ENCODE measurements around the gene WNT7A.

Gene WNT7A

DNA sequence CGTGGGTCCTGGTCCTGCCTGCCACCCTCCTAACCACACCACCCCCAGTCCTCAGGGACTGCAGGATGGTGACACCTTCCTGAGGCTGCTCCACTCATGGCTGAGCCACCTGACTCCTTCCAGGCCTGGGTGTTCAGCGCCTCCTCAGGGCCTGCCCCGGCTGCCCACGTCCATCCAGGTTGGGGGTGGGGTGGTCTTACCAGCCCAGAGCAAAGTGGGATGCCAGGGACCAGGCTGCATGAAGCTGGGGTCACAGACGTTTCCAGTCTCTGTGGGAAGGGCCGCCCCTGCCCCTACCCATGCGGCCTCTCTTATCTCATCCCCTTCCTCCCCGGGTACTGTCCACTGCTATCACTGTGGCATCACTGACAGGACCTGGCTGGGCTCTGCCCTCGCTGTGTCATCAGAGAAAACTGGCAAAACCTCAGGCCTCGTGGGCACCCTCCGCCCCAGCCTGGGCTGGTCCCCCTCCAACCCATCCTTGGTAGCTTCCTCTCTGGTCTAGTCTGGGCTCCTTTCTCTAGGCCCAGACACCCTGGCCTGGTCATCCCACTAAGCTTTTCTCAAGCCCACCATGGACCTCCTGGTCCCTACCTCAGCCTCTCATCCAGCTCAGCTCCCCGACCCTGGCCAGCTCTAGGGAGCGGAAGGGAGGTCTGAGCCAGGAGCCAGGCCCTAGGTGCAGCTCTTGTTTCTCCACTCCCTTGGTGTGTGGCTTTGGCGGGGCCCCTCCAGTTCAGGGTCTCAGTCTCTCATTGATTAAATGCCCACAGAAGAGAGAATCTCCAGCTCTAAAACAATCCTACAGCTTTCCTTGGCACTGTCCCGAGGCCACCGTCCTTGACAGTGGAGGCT lies 32.9 kb downstream of the WNT7A start:
- Histone ChIP-seq H3K27me3 (replicated peaks; ENCODE audit: control insufficient read depth, insufficient read depth, low read length, poor library complexity, severe bottlenecking) (no peaks in the 10 kb centered on the region), H3K9me3 (ENCODE audit: control insufficient read depth, low read length) (no peaks in the 10 kb centered on the region)

DNA sequence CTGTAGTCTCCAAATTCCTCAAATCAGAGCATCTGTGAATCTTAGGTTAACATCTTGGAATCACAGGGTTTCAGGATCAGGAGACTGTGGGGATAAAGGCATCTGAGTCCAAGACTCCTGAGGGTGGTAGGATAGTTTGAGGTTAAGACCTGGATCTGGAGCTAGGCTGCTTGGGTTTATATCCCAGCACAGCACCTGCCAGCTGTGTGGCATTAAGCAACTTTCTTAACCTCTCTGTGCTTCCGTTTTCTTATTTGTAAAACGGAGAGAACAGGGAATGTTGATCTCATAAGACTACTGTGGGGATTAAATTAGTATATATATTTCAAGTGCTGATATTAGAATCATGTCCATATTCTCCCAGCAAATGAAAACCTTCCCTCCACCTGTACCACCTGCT lies 33.6 kb downstream of the WNT7A start:
- H3K9me3 ChIP-seq (ENCODE audit: control insufficient read depth, low read length) = no peaks in the 10 kb centered on the region
- no peaks in the 10 kb centered on the region for H3K36me3 ChIP-seq (ENCODE audit: control insufficient read depth, insufficient read depth, low read length)
- H3K4me3 ChIP-seq (ENCODE audit: insufficient read depth, low read depth, low read length, poor library complexity, severe bottlenecking) = no peak overlapping the region
- DNase-seq = no peak
- H3K27me3 ChIP-seq (replicated peaks; ENCODE audit: control insufficient read depth, insufficient read depth, low read length, poor library complexity, severe bottlenecking) = no peaks in the 10 kb centered on the region
- peaks cover 4% of the 10 kb centered on the region for H3K4me1 ChIP-seq (ENCODE audit: control insufficient read depth, insufficient read depth, low read length, poor library complexity, severe bottlenecking)
- no peak overlapping the region for H3K27ac ChIP-seq (ENCODE audit: insufficient read depth, low read length, poor library complexity, severe bottlenecking)

More for the DNA sequence above, 32.9 kb downstream of the WNT7A start:
- no peak overlapping the region for H3K27ac ChIP-seq (ENCODE audit: insufficient read depth, low read length, poor library complexity, severe bottlenecking)
- no peak for DNase-seq
- H3K4me1 ChIP-seq (ENCODE audit: control insufficient read depth, insufficient read depth, low read length, poor library complexity, severe bottlenecking) = peaks cover 4% of the 10 kb centered on the region
- no peaks in the 10 kb centered on the region for H3K36me3 ChIP-seq (ENCODE audit: control insufficient read depth, insufficient read depth, low read length)
- no peak overlapping the region for H3K4me3 ChIP-seq (ENCODE audit: insufficient read depth, low read depth, low read length, poor library complexity, severe bottlenecking)

DNA sequence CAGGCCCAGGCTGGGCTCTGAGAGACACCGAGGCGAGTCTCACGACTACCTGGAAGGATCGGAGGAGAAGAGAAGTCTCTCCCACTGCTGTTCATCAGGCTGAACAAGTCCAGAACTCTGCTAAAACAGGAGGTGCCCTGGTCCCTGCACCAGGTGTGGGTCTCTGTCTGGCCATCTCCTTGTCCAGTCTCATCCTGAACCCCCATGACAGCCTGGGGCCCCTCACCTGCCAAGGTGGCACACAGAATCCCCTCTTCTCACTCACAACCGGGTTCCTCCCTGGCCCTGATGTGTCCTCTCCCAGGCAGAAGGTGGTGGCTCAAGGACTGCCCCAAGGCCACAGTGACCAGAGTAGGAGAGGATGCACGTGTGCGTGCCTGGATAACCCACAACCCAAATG lies 34.1 kb downstream of the WNT7A start:
- no peak overlapping the region for H3K27ac ChIP-seq (ENCODE audit: insufficient read depth, low read length, poor library complexity, severe bottlenecking)
- H3K4me1 ChIP-seq (ENCODE audit: control insufficient read depth, insufficient read depth, low read length, poor library complexity, severe bottlenecking) = peaks cover 4% of the 10 kb centered on the region
- DNase-seq = no peak
- no peaks in the 10 kb centered on the region for H3K27me3 ChIP-seq (replicated peaks; ENCODE audit: control insufficient read depth, insufficient read depth, low read length, poor library complexity, severe bottlenecking)
- no peak overlapping the region for H3K4me3 ChIP-seq (ENCODE audit: insufficient read depth, low read depth, low read length, poor library complexity, severe bottlenecking)
- no peaks in the 10 kb centered on the region for H3K36me3 ChIP-seq (ENCODE audit: control insufficient read depth, insufficient read depth, low read length)
- no peaks in the 10 kb centered on the region for H3K9me3 ChIP-seq (ENCODE audit: control insufficient read depth, low read length)

DNA sequence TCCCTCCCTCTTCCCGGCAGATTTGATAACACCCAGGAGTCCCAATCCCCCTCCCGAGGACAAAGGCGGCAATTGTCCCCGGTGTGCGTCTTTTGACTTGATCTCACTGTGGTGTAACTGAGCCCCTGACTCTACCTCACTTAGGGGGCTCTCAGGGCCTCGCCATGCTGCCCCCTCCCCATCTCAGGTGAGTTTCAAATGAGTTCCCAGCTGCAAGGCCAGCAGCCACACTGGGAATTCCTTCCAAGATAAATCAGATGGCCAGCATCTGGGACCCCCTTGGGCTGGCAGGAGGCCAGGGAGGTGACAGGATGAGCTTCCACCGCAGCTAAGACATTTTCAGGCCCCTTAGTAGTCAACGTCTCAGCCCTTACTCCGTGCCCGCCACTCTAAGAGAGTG lies 35.0 kb downstream of the WNT7A start:
- no peaks in the 10 kb centered on the region for H3K27me3 ChIP-seq (replicated peaks; ENCODE audit: control insufficient read depth, insufficient read depth, low read length, poor library complexity, severe bottlenecking)
- no peaks in the 10 kb centered on the region for H3K36me3 ChIP-seq (ENCODE audit: control insufficient read depth, insufficient read depth, low read length)
- no peaks in the 10 kb centered on the region for H3K9me3 ChIP-seq (ENCODE audit: control insufficient read depth, low read length)
- H3K4me3 ChIP-seq (ENCODE audit: insufficient read depth, low read depth, low read length, poor library complexity, severe bottlenecking) = no peak overlapping the region
- no peak for DNase-seq
- peaks cover 4% of the 10 kb centered on the region for H3K4me1 ChIP-seq (ENCODE audit: control insufficient read depth, insufficient read depth, low read length, poor library complexity, severe bottlenecking)
- no peak overlapping the region for H3K27ac ChIP-seq (ENCODE audit: insufficient read depth, low read length, poor library complexity, severe bottlenecking)

DNA sequence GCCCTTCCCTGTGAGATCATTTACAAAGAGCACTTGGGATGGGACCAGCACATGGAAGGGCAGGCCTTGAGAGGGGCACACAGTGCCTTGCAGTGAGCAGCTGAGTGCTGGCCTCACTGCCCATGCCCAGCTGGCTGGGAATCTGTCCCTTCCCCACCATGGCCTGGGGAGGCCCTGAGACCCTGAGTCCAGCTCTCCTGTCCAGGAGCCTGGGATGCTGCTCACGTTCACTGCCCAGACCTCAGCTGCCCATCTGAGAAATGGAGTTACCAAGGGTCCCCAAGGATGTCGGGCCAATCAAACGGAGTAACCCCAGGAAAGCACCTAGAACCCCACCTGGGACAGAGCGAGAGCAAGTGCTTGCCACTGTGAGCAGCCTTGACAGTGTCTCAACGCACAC lies 35.6 kb downstream of the WNT7A start:
- Histone ChIP-seq H3K27me3 (replicated peaks; ENCODE audit: control insufficient read depth, insufficient read depth, low read length, poor library complexity, severe bottlenecking) (no peaks in the 10 kb centered on the region), H3K9me3 (ENCODE audit: control insufficient read depth, low read length) (no peaks in the 10 kb centered on the region), H3K36me3 (ENCODE audit: control insufficient read depth, insufficient read depth, low read length) (no peaks in the 10 kb centered on the region), H3K4me3 (ENCODE audit: insufficient read depth, low read depth, low read length, poor library complexity, severe bottlenecking) (no peak overlapping the region), H3K27ac (ENCODE audit: insufficient read depth, low read length, poor library complexity, severe bottlenecking) (no peak overlapping the region), H3K4me1 (ENCODE audit: control insufficient read depth, insufficient read depth, low read length, poor library complexity, severe bottlenecking) (peaks cover 4% of the 10 kb centered on the region)
- no peak for DNase-seq

DNA sequence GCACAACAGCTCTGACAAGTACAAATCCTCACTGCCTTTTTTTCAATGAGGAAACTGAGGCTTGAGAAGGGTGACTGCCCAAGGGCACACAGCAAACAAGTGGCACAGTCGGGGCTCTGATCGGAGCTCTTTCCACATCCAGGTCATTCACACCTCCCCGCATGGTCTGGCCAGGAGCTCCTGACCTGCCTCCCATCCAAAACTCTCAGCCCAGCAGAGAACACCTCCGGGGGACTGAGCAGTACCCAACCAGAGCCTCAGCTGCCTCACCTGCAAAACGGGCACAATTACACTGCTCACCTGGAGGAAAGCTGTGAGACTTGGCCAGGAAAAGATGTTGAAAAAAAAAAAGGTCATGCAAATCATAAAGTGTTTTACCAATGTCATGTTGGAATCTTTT lies 36.5 kb downstream of the WNT7A start:
- no peak overlapping the region for H3K27ac ChIP-seq (ENCODE audit: insufficient read depth, low read length, poor library complexity, severe bottlenecking)
- peaks cover 4% of the 10 kb centered on the region for H3K4me1 ChIP-seq (ENCODE audit: control insufficient read depth, insufficient read depth, low read length, poor library complexity, severe bottlenecking)
- H3K36me3 ChIP-seq (ENCODE audit: control insufficient read depth, insufficient read depth, low read length) = no peaks in the 10 kb centered on the region
- no peaks in the 10 kb centered on the region for H3K9me3 ChIP-seq (ENCODE audit: control insufficient read depth, low read length)
- DNase-seq = no peak
- H3K27me3 ChIP-seq (replicated peaks; ENCODE audit: control insufficient read depth, insufficient read depth, low read length, poor library complexity, severe bottlenecking) = no peaks in the 10 kb centered on the region
- H3K4me3 ChIP-seq (ENCODE audit: insufficient read depth, low read depth, low read length, poor library complexity, severe bottlenecking) = no peak overlapping the region

DNA sequence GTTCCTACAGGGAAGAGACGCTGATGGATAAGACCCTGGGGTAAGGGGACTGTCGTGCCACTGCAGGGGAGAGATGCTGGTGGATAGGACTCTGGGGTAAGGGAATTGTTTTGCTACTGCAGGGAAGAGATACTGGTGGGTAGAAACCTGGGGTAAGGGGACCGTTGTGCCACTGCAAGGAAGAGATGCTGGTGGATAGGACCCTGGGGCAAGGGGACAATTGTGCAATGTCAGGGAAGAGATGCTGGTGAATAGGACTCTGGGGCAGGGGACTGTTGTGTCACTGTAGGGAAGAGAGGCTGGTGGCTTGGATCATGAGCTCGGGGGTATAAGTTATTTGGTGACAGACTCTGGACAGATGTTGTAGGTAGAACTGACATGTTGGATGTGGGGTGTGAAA lies 37.6 kb downstream of the WNT7A start:
- no peaks in the 10 kb centered on the region for H3K27me3 ChIP-seq (replicated peaks; ENCODE audit: control insufficient read depth, insufficient read depth, low read length, poor library complexity, severe bottlenecking)
- H3K4me3 ChIP-seq (ENCODE audit: insufficient read depth, low read depth, low read length, poor library complexity, severe bottlenecking) = no peak overlapping the region
- DNase-seq = no peak
- peaks cover 4% of the 10 kb centered on the region for H3K4me1 ChIP-seq (ENCODE audit: control insufficient read depth, insufficient read depth, low read length, poor library complexity, severe bottlenecking)
- H3K36me3 ChIP-seq (ENCODE audit: control insufficient read depth, insufficient read depth, low read length) = no peaks in the 10 kb centered on the region
- no peaks in the 10 kb centered on the region for H3K9me3 ChIP-seq (ENCODE audit: control insufficient read depth, low read length)
- no peak overlapping the region for H3K27ac ChIP-seq (ENCODE audit: insufficient read depth, low read length, poor library complexity, severe bottlenecking)

DNA sequence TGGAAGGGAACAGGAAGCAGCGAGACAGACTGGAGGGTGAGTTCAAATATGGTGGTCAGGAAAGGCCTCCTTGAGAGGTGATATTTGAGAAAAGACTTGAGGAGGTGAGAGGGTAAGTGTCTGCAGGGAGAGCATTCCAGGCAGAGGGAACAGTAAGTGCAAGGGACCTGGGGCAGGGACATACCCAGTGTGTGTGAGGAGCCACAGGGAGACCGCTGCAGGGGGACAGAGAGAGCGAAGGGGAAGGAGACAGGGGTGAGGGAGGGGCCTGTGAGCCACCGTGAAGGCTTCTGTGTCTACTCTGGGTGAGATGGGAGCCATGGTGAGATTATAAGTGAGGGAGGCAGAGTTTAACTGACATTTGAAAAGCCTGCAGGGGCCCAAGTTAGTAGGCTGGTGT lies 38.0 kb downstream of the WNT7A start:
- Histone ChIP-seq H3K4me1 (ENCODE audit: control insufficient read depth, insufficient read depth, low read length, poor library complexity, severe bottlenecking) (peaks cover 4% of the 10 kb centered on the region), H3K27ac (ENCODE audit: insufficient read depth, low read length, poor library complexity, severe bottlenecking) (no peak overlapping the region), H3K27me3 (replicated peaks; ENCODE audit: control insufficient read depth, insufficient read depth, low read length, poor library complexity, severe bottlenecking) (no peaks in the 10 kb centered on the region), H3K36me3 (ENCODE audit: control insufficient read depth, insufficient read depth, low read length) (no peaks in the 10 kb centered on the region), H3K4me3 (ENCODE audit: insufficient read depth, low read depth, low read length, poor library complexity, severe bottlenecking) (no peak overlapping the region), H3K9me3 (ENCODE audit: control insufficient read depth, low read length) (no peaks in the 10 kb centered on the region)
- DNase-seq = no peak

DNA sequence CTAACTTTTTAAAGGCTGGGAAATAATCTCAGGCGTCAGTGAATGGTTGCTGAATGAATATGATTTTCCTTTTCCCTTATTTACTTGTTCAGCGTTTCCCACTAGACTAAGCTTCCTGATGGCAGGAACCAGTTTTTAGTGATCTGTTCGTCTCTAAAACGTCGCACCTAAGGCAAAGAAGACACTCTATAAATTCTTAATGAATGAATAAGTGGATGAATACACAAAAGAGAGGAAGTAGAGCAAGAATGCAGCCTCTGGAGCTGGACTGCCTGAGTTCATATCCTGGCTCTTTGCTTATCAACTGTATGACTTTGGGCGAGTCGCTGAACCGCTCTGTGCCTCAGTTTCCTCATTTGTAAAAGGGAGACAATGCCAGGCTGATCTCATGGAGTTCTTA lies 38.7 kb downstream of the WNT7A start:
- Histone ChIP-seq H3K27ac (ENCODE audit: insufficient read depth, low read length, poor library complexity, severe bottlenecking) (no peak overlapping the region), H3K36me3 (ENCODE audit: control insufficient read depth, insufficient read depth, low read length) (no peaks in the 10 kb centered on the region), H3K4me3 (ENCODE audit: insufficient read depth, low read depth, low read length, poor library complexity, severe bottlenecking) (no peak overlapping the region), H3K27me3 (replicated peaks; ENCODE audit: control insufficient read depth, insufficient read depth, low read length, poor library complexity, severe bottlenecking) (no peaks in the 10 kb centered on the region), H3K4me1 (ENCODE audit: control insufficient read depth, insufficient read depth, low read length, poor library complexity, severe bottlenecking) (peaks cover 4% of the 10 kb centered on the region), H3K9me3 (ENCODE audit: control insufficient read depth, low read length) (no peaks in the 10 kb centered on the region)
- no peak for DNase-seq

DNA sequence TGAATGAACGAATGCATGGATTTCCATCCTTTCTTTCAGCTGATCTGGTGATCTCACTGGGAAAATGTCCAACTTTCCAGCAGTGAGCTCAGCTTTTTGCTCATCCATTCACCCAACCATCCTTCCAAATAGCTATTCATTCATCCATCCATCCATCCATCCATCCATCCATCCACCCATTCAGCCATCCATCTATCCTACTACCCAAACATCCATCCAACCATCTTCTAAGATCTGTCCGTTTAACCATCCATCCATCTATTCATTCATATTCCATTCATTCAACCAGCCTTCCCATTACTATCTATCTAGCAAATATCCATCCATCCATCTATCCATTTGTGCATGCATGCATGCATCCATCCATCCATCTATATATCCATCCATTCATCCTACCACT lies 39.4 kb downstream of the WNT7A start:
- Histone ChIP-seq H3K4me3 (ENCODE audit: insufficient read depth, low read depth, low read length, poor library complexity, severe bottlenecking) (no peak overlapping the region), H3K4me1 (ENCODE audit: control insufficient read depth, insufficient read depth, low read length, poor library complexity, severe bottlenecking) (peaks cover 4% of the 10 kb centered on the region), H3K27me3 (replicated peaks; ENCODE audit: control insufficient read depth, insufficient read depth, low read length, poor library complexity, severe bottlenecking) (no peaks in the 10 kb centered on the region), H3K9me3 (ENCODE audit: control insufficient read depth, low read length) (no peaks in the 10 kb centered on the region), H3K36me3 (ENCODE audit: control insufficient read depth, insufficient read depth, low read length) (no peaks in the 10 kb centered on the region), H3K27ac (ENCODE audit: insufficient read depth, low read length, poor library complexity, severe bottlenecking) (no peak overlapping the region)
- DNase-seq = no peak
